ENCODE data around the gene SEMA4C. TPM values are rescaled to one million over a fixed set of nuclear protein-coding genes. Genes with fewer than 3 reads are reported as not detected.

SEMA4C gene
- total RNA-seq, 1 experiment from 2014 or later = 40.2 TPM

GRCh38 chr2:96912346-96913116, 42.7 kb upstream of the SEMA4C start:
- ChIA-PET CTCF (interaction anchor here (0.6 to 0.7 kb wide), 2 partner anchors 49 to 136 kb away, joined by 3 read pairs; no protein-coding TSS in a partner anchor), POLR2A (interaction anchor here (0.6 kb wide), 1 partner anchor 164 kb away, joined by 16 read pairs; no protein-coding TSS in a partner anchor)
- no peak for TF ChIP-seq POLR2AphosphoS5 (IDR thresholded peaks at IDR 0.05; ENCODE audit: low read depth, low read length)
- TF ChIP-seq SIN3A (IDR thresholded peaks at IDR 0.05; ENCODE audit: borderline replicate concordance, insufficient read depth, low read depth, low read length) = no peak
- no peak for TF ChIP-seq CTCF (IDR thresholded peaks at IDR 0.05)
- TF ChIP-seq TCF7L2 (IDR thresholded peaks at IDR 0.05; ENCODE audit: low read depth, low read length) = no peak
- TF ChIP-seq REST (IDR thresholded peaks at IDR 0.05; ENCODE audit: insufficient read depth in 1 of 2, low read depth in 2 of 2, low read length in 1 of 2) = no peak
- Histone ChIP-seq H3K4me1 (ENCODE audit: control insufficient read depth, insufficient read depth, low read length) (no peaks in the 10 kb centered on the region), H3K9me3 (ENCODE audit: control insufficient read depth, insufficient read depth, low read depth, low read length) (no peaks in the 10 kb centered on the region; the same call in 1 of the 2 replicates), H3K27me3 (ENCODE audit: control insufficient read depth, insufficient read depth, low read length) (no peaks in the 10 kb centered on the region), H3K27ac (ENCODE audit: low read length) (no peak overlapping the region), H3K36me3 (ENCODE audit: control insufficient read depth, insufficient read depth, low read length) (no peaks in the 10 kb centered on the region), H3K4me3 (ENCODE audit: low read depth in 2 of 2, low read length in 2 of 2) (no peak overlapping the region)
- in situ Hi-C loops (cut with HindIII; ENCODE audit: low pct_unique_long_range_greater_than_20kb, low sequenced_read_pairs) (no loop called here), intact Hi-C loops (cut with micrococcal nuclease; ENCODE audit: unreplicated experiment) (no loop called here)
- no TSS peak for BruUV-seq (replicated peaks)
- no peak for DNase-seq (ENCODE audit: low read depth, low spot score)
- no peak for ATAC-seq

DNA sequence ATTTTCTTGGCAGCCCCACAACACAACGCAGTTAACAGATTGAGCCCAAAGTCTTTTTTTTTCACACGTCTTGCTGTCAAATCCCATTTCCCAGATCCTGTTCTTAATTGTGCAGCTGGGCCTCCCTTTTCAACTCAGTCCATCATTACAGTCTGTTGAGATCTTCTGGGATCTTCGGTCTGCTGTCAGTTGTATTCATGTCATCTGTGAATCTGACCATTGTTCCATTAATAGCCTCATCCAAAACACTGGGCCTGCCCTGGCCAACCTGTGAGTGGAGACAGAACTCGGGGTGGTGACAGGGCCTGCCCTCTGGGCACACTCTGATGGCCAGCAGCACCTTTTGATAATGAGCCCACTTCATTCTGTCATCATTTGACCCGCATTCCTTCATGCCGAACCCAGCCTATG, 39.7 kb upstream of the SEMA4C start:
- no peak overlapping the region for H3K27ac ChIP-seq (ENCODE audit: low read length)
- no TSS peak for BruUV-seq (replicated peaks)
- TF ChIP-seq POLR2AphosphoS5 (IDR thresholded peaks at IDR 0.05; ENCODE audit: low read depth, low read length) (no peak), REST (IDR thresholded peaks at IDR 0.05; ENCODE audit: insufficient read depth in 1 of 2, low read depth in 2 of 2, low read length in 1 of 2) (no peak), SIN3A (IDR thresholded peaks at IDR 0.05; ENCODE audit: borderline replicate concordance, insufficient read depth, low read depth, low read length) (no peak), TCF7L2 (IDR thresholded peaks at IDR 0.05; ENCODE audit: low read depth, low read length) (no peak), CTCF (IDR thresholded peaks at IDR 0.05) (no peak)
- intact Hi-C loops (cut with micrococcal nuclease; ENCODE audit: unreplicated experiment) (no loop called here), in situ Hi-C loops (cut with HindIII; ENCODE audit: low pct_unique_long_range_greater_than_20kb, low sequenced_read_pairs) (no loop called here)
- H3K9me3 ChIP-seq (ENCODE audit: control insufficient read depth, insufficient read depth, low read depth, low read length) = no peaks in the 10 kb centered on the region
- H3K27me3 ChIP-seq (ENCODE audit: control insufficient read depth, insufficient read depth, low read length) = no peaks in the 10 kb centered on the region
- H3K4me1 ChIP-seq (ENCODE audit: control insufficient read depth, insufficient read depth, low read length) = no peaks in the 10 kb centered on the region
- no peaks in the 10 kb centered on the region for H3K36me3 ChIP-seq (ENCODE audit: control insufficient read depth, insufficient read depth, low read length)
- ATAC-seq = no peak
- DNase-seq (ENCODE audit: low read depth, low spot score) = no peak
- ChIA-PET CTCF (no interaction called here), POLR2A (no interaction called here)
- H3K4me3 ChIP-seq (ENCODE audit: low read depth in 2 of 2, low read length in 2 of 2) = no peak overlapping the region
